T-helper 2 cell treated with Interferon-gamma antibody and Interleukin-4, amounts not matched to agents 100 ng/mL and 5 ng/mL, for 36 hours (primary cell): ENCODE results near the gene LRTM2. TPM values are rescaled to one million over a fixed set of nuclear protein-coding genes. Genes with fewer than 3 reads are reported as not detected.

Experiments used
- intact Hi-C: fragments of 100-400 bp; cut with micrococcal nuclease; formaldehyde crosslinking; loops from one replicate; pipeline ENCODE4 v1.15.1; 2023
- total RNA-seq: library from RNA; stranded (reverse); gene quantifications from 2 replicates; pipeline ENCODE4 v1.2.3, GENCODE V29; 2022

The LRTM2 gene
- total RNA-seq, 1 donor from 2014 or later: not detected

DNA sequence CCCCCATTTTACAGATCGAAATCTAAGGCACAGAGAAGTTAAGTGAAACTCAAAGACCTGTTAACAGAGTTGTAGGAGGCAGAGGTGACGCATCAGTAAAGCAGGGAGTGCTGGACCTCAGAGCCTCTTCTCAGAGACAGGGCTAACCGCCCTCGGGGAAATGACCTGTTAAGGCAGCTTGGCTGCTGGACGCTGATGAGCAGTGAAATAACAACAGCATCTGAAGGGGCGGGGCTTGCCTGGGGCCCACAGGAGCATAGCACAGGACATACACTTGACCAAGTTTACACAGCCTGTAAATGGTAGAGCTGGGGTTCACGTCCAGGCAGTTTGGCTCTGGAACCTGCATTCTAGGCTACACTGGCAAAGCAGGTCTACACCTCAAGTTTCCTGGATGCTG, 39.3 kb downstream of the LRTM2 start:
- intact Hi-C loops: no loop called here

DNA sequence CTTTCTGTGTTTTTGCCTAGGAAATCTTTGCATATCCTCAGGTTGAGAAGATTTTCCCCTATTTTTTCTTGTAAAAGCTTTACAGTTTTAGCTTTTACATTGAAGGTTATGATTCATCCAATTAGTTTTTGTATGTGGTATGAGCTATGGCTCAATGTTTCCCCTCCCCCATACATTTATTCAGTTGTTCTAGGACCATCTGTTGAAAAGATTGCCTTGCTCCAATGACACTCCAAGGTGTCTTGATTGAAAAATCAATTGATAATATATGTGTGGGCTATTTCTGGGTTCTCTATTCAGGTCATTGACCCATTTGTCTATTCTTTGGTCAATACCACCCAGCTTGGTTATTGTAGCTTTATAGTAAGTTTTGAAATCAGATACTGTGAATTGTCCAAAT, 42.6 kb downstream of the LRTM2 start:
- intact Hi-C loops: no loop called here

DNA sequence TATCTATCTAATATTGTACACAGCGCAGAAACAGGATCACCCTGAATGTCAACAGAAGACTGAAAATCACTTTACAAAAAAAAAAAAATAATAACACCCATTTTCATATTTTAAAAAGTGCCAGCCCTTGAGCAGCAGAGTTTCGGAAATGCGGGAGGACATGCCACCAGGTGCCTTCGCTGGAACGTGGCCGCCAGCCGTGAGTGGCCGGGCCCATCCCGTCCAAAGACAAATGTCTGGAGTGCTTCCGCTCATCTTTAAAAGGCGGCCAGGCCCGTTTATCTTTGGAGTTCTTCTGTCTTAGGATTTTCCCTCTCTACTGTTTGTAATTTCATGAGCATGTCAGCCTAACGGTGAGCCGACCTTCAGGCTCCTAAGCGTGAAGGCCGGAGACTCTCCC, 43.5 kb downstream of the LRTM2 start:
- intact Hi-C loops: no loop called here

DNA sequence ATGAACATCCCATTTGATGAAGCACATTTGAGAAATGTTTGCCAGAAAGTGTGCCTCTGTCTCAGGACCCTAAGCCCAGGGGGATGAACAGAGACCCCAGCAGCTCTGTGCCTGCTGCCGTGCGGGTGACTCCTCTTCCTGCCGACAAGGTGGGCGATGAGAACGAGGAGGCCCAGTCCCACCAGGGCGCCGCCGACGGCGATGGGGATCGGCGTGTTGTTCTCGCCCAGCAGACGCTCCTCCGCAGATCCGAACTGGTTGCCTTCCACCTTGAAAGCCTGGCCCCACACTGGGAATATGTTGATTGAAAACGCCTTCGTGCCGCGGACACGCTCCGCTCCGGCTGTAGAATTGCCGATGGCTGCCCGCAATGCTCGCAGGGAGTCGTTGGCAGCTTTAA, 44.1 kb downstream of the LRTM2 start:
- intact Hi-C loops: no loop called here

DNA sequence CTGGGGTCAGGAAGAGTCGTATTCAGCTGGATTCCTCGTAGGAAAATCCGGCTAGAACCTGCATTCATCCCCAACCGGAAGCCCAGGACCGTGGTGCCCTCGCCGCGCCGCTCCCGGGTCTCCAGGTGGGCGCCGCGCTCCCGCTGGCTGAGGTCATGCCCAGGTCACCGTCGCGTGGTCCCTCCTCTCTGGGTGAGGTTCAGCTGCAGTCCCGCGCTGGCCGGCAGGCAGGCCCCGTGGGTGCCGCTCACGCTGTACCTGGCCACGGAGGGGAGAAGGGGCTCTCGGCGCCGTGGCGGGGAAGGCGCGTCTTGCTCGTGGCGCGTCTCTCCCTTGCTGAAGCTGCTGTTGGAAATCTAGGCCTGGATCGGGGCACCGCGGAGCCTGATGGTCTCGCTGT, 44.5 kb downstream of the LRTM2 start:
- intact Hi-C loops: no loop called here

DNA sequence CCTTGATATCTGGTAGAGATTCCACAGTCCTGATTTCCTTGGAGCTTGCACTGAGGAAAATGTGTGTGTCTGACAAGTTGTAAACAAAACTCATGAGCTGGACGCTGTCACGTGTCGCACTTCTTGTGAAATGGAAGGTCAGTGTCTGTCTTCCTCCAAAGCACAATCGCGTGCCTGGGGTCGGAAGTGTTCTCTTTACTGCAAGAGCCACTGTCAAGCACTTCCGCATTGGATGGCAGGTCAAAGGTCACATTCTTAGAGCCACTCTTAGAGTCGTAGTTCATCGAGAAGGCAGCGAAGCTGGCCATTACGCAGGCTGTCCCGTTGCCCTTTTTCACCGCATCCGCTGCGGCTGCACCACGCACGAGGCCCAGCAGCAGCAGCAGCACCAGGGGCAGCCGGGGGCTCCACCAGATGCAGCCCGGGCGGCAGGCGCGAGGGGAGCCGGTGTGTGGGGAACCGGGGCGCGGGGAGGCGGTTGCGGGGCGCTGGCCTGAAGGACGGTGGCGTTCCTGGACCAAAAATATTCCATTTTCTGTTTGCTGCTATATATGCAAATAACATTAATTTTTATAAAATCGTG, 45.0 kb downstream of the LRTM2 start:
- intact Hi-C loops: no loop called here

DNA sequence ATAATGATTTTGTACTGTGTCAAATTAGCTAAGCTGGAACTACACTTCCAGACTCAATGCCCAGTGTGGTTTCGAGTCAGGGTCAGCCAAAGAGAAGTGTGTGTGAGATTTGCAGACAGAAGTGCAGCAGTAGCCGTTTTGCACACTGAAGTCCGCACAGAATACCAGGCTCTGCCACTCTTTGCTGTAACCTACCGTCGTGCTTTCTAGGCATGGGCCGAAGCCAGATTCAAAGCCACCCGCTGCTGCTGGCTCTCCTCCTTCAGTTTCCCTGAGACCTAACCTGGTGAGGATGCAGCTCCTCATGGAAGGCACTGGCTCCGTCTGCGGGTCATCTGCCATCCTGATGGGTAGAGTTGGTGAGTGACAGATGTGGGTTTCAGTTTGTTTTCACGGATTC, 48.8 kb downstream of the LRTM2 start:
- intact Hi-C loops: no loop called here

DNA sequence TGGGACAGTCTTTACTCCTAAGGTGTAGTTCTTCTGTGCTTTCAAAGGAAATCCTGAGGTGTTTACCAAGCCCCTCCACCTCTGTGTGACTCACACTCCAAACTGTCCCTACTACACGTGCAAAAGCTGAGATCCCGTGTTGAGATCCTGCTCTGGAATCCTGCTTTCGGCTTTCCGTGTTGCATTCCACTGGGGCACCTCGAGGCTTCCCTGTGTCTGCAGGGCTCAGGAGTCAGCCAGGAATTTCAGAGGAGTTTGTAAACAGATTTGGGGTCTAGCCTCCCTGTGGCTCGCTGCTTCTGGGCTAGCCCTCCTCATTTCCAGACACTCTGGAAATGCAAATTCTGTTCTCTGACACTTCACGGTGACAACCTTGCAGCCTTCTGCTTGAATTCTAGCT, 49.7 kb downstream of the LRTM2 start:
- intact Hi-C loops: no loop called here

DNA sequence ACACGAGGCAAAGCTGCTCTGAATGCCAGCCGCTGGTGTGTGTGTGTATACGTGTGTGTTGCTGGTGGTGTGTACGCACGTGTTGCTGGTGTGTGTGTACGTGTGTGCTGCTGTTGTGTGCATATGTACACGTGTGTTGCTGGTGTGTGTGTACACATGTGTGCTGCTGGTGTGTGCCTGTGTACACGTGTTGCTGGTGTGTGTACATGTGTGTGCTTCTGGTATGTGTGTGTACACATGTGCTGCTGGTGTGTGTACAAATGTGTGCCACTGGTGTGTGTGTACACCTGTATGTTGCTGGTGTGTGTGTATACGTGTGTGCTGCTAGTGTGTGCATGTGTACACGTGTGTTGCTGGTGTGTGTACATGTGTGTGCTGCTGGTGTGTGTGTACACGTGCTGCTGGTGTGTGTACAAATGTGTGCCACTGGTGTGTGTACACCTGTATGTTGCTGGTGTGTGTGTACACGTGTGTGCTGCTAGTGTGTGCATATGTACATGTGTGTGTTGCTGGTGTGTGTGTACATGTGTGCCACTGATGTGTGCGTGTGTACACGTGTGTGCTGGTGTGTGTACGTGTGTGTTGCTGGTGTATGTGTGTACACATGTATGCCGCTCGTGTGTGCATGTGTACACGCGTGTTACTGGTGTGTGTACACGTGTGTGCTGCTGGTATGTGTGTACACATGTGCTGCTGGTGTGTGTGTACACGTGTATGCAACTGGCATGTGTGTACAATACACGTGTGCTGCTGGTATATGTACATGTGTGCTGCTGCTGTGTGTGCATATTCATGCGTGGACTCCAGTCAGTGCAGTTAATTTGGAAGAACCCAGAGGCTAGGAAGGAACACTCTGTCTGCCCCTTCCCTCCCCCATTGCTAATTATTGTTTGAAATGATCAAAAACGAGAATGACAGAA, 50.9 kb downstream of the LRTM2 start:
- intact Hi-C loops: no loop called here

DNA sequence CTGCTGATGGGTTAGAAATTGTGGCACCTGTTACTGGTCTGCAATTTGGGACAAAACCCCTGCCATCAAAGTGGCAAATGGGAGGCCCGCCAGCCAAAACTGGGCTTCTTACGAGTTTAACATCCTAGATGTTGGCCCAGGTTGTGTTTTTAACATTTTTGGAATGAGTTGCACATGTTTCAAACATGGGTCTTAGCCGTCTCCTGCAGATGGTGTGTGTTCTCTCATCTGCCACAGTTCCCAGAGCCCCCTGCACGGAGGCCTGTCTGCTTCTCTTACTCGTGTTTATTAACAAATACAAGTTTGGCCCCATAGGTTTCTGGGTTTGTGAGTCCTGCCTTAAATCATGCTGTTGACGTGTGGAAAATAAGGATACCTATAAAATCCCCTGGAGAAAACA, 51.6 kb downstream of the LRTM2 start:
- intact Hi-C loops: no loop called here

DNA sequence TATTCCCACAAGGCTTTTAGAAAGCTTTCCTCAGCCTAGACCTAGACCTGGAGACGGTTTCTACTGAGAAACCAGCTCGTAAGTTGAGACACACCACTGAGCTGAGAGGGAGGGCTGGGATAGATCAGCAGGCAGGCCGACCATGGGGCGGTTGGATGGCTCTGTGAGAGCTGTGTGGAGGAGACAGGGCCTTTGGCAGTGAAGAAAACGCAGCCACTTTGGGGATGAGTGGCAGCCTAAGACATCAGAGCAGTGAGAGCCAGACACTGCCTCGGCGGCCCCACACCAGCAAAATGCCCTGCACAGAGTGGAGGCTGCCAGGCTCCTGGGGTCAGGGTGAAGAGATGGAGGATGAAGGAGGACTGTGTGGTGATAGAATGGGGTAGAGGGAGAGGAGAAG, 52.1 kb downstream of the LRTM2 start:
- intact Hi-C loops: no loop called here

DNA sequence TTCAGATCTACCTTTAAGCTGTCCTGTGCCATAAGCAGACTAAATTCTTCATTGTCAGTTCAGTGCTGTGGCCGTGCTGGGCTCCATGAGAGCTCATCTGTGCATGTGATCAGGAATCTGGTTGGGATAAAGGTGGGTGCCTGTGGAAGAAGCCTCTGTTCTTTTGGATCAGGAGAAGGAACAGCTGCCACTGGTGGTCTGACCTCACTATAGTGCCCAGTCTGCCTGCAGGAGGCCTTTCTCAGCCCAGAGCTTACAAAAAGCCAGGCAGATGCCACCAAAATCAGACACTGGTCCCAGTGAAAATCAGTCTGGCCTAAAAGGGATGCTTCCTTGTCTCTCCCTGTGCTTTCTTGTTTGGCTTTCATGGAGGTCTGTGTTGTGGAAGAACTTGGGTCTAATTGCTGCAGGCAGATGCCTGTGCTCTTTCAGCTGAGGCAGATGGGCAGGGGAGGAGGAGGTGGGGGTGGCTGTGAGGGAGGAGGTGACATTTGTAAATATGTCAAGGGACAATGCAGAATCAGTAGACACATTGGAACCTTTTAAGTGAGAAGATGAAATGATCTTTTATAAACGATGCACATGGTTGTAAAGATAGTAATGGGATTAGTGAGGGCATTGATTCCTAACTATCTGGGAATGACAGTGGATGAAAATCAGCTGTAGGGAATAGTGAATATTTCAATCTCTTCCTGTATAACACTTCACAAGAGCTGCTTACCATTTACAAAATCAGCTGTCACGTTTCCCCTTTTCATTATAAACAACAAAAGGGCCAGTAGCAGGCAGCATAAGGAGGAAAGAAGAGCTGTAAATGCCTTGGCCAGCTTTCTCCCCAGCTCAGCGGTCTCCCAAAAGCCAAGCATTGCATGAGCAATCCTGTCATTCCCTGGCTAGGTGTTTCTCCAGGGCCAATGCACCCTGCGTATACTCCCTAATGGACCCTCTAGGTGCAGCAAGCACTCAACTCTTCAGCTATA, 53.5 kb downstream of the LRTM2 start:
- intact Hi-C loops: no loop called here

DNA sequence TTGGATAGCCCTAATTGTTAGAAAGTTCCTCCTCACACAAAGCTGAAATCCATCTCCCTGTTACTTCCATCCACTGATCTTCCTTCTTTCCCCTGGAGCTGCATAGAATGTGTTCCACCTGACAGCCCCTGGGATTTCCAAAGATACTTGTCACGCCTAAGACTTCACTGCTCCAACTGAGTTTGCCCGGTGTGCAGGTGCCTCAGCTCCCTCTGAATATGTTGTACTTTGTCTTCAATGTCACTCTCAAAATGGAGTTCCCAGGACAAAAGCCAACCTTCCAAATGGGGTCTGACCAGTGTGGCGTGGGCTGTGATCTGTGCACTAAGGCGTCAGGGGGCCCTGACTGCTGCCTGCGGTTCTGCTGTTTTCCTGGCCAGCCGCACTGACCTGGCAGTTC, 55.2 kb downstream of the LRTM2 start:
- intact Hi-C loops: no loop called here

DNA sequence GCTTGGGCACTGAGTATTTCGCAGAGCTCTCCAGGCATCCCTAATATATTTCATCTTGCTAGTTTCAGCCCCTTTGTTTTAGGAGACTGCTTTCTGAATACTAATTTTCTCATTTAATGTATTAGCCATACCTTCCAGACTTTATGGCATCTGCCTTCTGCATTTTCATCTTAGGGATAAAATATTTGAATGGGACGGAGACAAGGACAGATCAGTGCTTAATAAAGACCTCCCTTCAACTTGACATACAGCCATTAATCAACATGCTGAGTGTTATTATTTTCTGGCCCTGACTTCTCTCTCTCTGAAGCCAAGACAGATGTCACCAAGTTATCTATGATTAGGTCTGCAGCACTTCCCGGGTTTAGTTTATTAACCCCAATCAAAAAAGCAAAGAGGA, 55.7 kb downstream of the LRTM2 start:
- intact Hi-C loops: no loop called here

DNA sequence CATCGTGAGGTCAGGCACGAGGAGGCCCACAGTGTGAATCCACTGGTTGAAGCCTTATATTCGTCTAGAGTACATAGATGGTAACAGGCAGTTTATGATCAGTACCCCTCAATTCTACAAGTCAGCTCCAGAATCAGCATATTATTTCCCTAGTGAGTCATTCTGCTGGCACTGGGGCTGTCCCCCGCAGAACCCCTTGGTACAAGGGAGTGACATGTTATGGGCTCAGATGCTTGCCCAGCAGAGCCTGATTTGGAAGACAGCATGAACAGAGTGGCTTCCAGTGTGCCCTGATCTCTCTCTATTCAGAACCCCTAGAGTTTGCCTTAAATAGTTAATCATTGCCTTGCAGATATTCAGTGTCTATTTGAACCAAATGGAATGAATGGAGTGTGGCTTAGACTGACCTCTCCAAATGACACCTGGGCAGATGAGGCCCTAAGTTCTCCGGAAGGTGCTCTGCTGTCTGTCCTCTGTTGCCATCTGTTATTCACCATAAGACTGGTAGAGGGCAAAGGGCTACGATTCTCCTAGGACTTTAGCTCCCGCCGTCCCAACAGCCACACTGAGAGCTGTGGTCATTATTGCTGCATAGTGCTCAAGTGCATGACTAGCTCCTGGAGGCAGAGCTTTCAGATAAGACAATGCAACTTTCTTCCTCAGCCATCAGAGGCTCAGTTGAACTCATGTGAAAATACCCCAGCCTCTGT, 57.0 kb downstream of the LRTM2 start:
- intact Hi-C loops: no loop called here

DNA sequence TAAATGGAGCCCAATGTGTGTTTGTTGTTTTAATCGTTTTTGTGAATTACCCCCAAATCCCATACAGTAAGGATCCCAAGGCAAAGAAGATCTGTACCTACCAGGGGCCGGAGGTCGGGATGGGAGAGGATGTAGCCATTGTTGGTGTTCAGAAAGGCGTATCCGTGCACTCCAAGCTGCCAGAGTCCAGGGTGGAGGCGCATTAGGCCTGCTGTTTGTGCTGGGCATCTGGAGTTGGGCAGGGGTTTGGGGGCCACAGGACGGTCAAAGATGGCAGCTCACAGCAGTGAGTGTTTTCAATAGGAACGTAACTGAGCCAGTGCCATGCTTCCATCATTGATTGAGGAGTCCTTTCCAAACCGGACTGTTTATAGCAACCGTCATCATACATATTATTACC, 57.8 kb downstream of the LRTM2 start:
- intact Hi-C loops: no loop called here

DNA sequence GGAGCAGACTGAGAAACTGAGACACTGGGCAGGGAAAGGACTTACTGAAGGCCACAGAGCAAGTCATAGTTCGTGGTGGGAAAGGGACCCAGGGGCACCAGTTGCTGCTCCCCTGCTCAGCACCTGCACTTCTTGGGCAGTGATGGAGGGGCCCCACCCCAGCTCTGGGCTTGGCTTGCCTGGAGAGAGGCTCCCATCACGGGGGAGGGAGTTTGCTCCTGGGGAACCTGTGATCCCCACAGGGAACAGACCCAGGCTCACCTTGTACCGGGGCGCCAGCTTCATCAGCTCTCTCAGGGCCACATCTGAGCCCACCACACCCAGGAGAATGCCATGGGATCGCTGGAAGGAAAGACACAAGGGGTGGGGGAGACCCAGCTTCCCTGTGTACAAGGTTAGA, 58.3 kb downstream of the LRTM2 start:
- intact Hi-C loops: no loop called here

DNA sequence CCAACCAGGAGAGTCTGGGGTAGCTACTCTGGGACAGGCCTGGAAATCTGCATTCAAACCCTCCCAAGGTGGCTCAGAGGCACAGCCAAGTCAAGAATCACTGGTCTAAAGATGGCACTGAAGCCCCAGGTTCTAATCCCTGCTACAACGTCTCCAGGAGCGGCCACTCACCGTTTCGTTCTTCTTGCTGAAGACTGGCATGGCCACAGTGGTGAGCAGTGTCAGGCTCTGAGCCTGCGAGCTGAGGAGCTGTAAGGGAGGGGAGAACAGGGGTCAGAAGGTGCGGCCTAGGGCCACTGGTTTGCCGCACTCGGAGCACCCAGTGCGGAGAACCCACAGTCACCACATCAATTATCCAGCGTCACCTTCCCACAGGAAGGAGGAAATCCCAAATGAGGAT, 59.3 kb downstream of the LRTM2 start:
- intact Hi-C loops: no loop called here

DNA sequence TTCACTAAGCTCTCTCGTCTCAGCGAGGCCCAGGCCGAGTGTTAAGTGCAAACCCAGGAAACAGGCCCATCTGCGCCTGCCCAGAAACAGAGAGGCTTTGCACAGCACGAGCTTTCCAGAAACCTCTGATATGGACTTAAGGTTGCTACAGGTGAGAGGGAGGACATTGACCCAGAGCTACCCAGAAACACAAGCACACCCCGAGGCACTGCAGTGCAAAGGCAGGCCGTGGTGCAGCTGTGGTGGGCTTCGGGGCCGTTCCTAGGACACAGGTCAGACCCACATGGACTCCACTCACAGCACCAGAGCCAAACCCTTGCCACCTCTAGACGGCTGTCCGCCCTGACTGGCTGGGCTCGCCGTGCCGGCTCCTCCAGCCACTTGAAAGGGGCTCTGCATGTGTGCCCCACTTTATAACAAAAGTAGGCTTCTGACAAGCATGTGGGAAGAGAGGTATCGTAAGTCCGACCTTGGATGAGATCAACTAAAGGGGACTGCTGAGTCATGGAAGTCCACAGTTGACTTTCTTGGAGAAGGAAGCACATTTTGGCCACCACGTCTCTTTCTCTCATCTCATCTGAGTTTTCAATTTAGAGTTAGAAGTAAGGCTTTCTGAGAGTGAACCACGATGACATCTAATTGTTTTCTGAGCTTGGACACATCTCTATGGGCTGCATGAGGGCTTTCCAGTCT, 59.9 kb downstream of the LRTM2 start:
- intact Hi-C loops: no loop called here

DNA sequence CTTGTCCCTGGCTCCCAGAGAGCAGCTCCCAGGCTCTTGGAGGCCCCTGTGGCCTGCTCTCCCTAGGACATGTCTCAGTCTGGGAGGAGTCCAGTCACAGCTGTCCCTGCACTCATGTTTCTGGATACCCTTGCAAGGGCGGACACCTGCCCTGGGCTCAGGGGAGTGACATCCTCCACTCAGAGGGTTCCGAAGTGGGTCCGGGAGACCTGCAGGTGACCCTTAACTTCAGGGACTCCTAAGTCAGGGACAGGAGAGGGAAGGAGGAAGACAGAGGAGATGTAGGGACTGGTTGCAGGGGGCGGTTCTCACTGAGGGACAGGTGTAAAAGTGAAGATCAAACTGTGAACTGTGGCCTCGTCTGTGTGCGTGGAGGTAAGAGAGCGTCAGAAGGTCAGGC, 60.5 kb downstream of the LRTM2 start:
- intact Hi-C loops: no loop called here

DNA sequence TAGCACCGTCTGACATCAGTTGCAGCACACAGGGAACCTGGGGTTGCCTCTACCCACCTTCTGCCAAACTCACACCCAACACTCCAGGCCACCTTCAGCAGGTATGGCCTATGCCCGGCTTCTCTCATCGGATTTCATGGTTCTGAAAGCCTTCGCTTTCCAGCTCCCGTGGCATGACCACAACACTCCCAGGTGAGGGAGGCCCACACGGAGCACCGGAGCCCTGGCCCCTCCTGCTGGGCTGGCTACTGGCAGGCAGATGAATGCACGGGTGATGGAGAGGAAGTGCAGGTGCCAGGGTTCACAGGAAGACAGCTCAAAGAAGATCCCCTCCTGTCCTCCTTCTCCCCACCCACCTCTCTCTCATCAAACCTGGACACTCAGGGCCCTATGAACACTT, 60.9 kb downstream of the LRTM2 start:
- intact Hi-C loops: no loop called here
